Stimulated activated CD4-positive, alpha-beta T cell treated with anti-CD3 and anti-CD28 coated beads, Interleukin-4, amount 100 ng/mL, for 24 hours (primary cell): Measurements from ENCODE around the gene RFX4.

ENCODE experiments used
- DNase-seq: peaks from one replicate; pipeline ENCODE4 v3.0.0-alpha.2; 2020

RFX4 gene

GRCh38 chr12:106736051-106736957 lies 153.5 kb downstream of the RFX4 start:
- no peak for DNase-seq

DNA sequence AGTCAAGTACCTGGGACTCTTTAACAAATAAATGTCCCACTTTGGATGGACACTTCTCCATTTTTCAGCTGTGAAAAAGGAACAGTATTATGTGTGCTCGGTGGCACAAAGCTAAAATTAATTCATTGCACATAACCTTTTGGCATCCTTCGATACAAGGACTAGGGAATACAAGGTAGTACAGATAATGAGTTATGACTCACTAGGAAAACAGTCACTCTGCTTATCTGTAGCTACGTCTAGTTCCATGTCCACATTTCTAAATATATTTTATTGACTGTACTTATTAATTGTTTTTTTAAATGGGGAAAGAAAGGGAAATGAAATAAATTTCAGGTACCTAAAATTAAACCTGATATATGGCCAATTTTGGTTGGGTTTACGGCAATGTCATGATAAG lies 156.5 kb downstream of the RFX4 start:
- no peak for DNase-seq

DNA sequence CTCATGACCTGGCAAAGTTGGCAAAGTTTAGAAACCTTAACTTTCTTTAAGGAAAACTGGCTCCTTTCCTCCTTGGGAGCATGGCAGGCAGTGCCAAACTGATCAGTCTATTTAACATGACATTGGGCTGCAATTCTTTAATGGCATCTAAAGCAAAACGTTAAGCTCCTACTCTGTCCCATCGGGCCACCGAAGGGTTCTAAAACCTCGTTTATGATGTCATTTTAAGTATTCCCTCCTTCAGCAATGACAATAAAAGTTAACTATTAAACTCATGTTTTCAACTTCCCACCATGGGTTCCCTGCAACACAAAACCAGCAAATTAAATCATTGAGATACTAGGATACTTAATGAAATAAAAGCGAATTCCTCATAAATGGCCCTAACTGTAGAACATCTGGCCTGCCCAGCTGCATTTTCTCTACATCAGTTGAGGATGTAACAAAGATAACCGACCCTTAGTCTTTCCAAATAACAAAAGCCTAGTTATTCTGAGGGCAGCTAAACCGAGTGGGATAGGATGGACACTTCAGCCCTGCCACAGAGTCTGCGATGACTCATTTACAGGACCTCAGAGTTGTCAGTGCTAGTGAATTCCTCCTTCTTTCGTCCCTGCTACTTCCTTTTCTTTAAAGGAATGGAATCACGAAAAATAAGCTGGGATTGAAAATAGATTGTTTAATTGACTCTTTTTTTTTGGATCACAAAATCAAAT lies 157.2 kb downstream of the RFX4 start:
- DNase-seq, result no peak

- DNase-seq, result no peak
Measured at GRCh38 chr12:106740818-106741217, 158.0 kb downstream of the RFX4 start.

DNA sequence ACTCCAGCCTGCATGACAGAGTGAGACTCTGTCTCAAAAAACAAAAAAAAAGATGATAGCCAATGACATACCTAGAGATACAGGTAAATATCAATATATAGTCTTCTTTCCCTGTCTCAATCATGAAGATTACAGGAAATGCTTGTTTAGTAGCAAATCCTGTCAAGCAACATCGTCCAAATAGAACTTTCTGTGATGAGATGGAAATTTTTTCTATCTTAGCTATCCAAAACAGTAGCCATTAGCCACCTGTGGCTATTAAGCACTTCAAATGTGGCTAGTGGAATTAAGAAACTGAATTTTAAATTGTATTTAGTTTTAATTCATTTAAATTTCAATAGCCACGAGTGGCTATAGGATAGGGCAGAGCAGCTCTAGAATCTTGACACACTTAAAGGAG lies 158.4 kb downstream of the RFX4 start:
- DNase-seq, result no peak

- DNase-seq, result no peak
Measured at GRCh38 chr12:106743270-106743988, 160.6 kb downstream of the RFX4 start.

- DNase-seq, result no peak
Measured at GRCh38 chr12:106744600-106744999, 161.8 kb downstream of the RFX4 start.

DNA sequence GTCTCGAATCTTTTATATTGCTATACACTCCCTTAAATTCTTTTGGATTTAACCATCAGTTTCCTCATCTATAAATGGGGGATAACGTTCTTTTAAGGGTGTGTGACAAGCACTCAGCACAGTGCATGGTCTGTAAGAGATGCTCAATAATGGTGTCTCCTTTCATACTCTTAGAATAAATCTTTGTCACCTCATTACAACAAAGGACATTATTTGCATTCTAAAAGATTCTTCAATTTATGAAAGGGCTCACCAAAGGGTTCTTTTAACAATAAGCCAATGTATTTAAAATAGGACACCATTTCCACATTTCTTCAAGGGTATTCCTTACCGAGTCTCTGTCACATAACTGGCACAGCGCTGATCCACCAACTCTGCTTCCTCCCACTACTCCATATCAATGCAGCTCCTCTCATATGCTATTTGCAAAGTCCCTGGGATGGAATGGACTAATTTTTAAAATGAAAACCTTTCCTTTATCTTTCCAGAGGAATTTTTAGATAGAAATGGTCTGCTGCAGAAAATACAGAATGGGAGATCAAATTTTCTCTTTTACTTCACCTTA lies 162.5 kb downstream of the RFX4 start:
- no peak for DNase-seq

- DNase-seq, result no peak
Measured at GRCh38 chr12:106747973-106748436, 165.2 kb downstream of the RFX4 start.

DNA sequence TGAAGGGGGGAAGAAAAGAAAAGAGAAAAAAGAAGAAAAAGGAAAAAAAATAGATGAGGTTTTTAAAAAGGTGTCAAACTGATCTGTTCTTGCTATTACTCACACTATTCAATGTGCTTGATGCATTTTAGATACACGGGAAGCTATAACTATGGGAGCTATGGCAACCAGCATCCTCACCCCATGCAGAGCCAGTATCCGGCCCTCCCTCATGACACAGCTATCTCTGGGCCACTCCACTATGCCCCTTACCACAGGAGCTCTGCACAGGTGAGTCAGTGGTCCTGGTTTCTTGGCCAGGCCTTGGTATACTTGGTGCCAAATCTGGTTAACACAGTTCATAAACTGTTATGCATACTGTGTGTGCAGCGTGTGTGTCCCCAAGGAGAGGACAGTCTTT lies 167.7 kb downstream of the RFX4 start:
- no peak for DNase-seq

- DNase-seq, result peak; percentile 47
Measured at GRCh38 chr12:106753526-106753925, 170.7 kb downstream of the RFX4 start.

- DNase-seq, result no peak
Measured at GRCh38 chr12:106754331-106754730, 171.5 kb downstream of the RFX4 start.

- DNase-seq, result no peak
Measured at GRCh38 chr12:106757623-106758348, 175.0 kb downstream of the RFX4 start.

DNA sequence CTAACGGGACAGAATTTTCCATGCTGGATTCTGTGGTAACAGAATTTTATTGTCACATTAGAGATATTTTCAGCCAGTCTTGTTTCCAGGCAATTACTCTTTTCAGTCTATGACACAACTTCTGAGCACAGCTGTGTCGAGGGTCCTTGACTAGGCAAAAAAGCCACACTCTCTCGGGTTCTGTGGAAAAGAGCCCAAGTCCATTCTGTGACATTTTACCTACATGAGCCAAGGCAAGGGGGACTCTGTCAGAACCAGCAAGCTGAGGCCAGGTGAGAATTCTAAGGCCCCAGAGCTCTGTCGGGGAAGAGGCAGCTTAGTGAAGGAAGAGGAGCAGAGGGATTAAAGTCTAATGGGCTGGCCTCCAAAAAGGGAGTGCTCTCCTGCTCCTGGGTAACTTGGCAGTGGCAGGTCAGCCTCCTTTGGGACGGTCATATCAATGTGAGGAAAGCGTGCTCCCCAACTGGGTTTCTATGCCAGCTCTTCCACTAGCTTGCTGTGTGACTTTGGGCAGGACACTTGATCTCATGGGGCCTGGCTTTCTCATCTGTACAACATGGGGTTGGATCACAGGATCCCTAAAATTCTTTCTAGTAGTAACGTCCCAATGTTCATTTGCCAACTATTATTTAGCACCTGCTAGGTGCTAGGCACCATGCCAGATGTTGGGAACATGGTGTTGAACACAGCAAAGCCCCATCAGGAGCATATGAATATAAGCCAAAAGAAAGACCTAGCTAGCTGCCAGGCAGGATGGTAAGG lies 175.7 kb downstream of the RFX4 start:
- DNase-seq, result no peak

DNA sequence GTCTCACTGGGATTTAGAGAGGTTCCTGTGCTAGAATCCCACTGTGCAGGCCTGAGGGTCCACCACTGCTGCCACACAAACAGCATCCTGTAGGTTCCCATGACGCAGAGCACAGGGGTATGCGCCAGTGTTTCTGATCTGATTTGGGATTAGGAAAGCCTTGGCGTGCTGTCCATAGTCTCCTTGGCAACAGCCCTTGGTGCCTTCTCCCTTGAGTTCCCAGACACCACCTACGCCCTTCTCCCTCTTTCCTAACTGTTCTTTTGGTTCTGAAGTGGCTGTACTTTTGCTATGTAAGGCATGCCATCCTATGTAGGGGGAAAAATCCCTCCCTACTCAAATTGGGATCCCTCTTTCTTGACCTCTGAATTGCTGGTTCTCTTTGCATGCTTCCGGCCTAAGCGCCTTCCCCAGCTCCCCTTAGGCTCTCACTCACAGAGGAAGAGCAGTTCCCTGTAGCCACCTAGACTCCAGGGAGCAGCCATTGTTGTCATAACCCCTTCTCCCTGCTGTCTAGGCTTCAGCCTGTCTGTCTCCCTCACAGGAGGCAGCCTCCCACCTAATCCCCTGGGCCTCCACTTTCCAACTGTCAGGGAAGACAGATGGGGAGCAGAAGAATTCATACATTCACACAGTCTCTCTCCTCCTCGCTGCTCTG lies 176.9 kb downstream of the RFX4 start:
- no peak for DNase-seq

- peak; percentile 19 for DNase-seq
Measured at GRCh38 chr12:106760184-106760531, 177.4 kb downstream of the RFX4 start.

- DNase-seq, result no peak
Measured at GRCh38 chr12:106764220-106764619, 181.4 kb downstream of the RFX4 start.

DNA sequence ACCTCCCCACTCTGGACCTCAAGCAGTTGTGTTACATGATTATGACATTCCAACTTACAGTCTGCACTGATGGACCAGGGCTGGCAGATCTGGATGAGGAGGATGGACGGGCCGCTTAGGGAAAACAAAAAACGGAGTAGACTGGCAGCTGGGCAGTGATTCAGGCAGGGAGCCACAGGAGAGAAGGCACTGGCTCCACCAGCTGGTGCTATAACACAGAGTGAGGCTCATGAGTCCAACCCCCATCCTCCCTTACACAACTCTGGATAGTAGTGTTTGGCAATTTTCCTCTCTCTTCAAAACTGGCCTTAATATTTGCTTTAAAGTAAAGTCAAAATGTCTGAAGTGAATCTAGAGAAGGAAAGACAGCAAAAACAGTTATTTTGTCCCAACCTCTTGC lies 181.9 kb downstream of the RFX4 start:
- no peak for DNase-seq

GRCh38 chr12:106766393-106766826 lies 183.6 kb downstream of the RFX4 start:
- DNase-seq, result no peak

- no peak for DNase-seq
Measured at GRCh38 chr12:106767206-106767605, 184.4 kb downstream of the RFX4 start.
